Measurements from ENCODE around the gene SPAG6. TPM values are rescaled to one million over a fixed set of nuclear protein-coding genes. Genes with fewer than 3 reads are reported as not detected.

SPAG6 gene
- total RNA-seq, 2 experiments from 2014 or later, result not detected

GRCh38 chr10:22429981-22430421 is 84.7 kb downstream of the SPAG6 start:
- intact Hi-C loops (cut with micrococcal nuclease), result loop anchor here (10.0 kb wide), 1 partner anchor 255 kb away; no protein-coding TSS in a partner anchor
- Mint-ChIP-seq H3K36me3 (ENCODE audit: low read depth) (no peaks in the 10 kb centered on the region), H3K9me3 (no peaks in the 10 kb centered on the region), H3K4me3 (no peak overlapping the region), H3K27ac (no peak overlapping the region), H3K4me1 (ENCODE audit: low read depth) (peaks cover 5% of the 10 kb centered on the region), H3K27me3 (ENCODE audit: low read depth) (peaks cover 5% of the 10 kb centered on the region)
- CTCF ChIA-PET, result interaction anchor here (0.6 to 0.9 kb wide), 2 partner anchors 44 to 326 kb away, joined by 5 to 7 read pairs; no protein-coding TSS in a partner anchor
- no peak for DNase-seq

GRCh38 chr10:22433875-22434274 is 88.6 kb downstream of the SPAG6 start:
- peaks cover 24% of the 10 kb centered on the region for H3K4me1 Mint-ChIP-seq (ENCODE audit: low read depth)
- CTCF ChIA-PET, result interaction anchor here (1.0 kb wide), 1 partner anchor 204 kb away, joined by 3 read pairs; no protein-coding TSS in a partner anchor
- no peaks in the 10 kb centered on the region for H3K9me3 Mint-ChIP-seq
- peaks cover 5% of the 10 kb centered on the region for H3K27me3 Mint-ChIP-seq (ENCODE audit: low read depth)
- intact Hi-C loops (cut with micrococcal nuclease), result loop anchor here (10.0 kb wide), 1 partner anchor 251 kb away; no protein-coding TSS in a partner anchor
- H3K4me3 Mint-ChIP-seq, result no peak overlapping the region
- no peak for DNase-seq
- H3K36me3 Mint-ChIP-seq (ENCODE audit: low read depth), result no peaks in the 10 kb centered on the region
- no peak overlapping the region for H3K27ac Mint-ChIP-seq

GRCh38 chr10:22434521-22434920 is 89.2 kb downstream of the SPAG6 start:
- Mint-ChIP-seq H3K4me1 (ENCODE audit: low read depth) (peaks cover 27% of the 10 kb centered on the region), H3K36me3 (ENCODE audit: low read depth) (no peaks in the 10 kb centered on the region), H3K9me3 (no peaks in the 10 kb centered on the region), H3K4me3 (no peak overlapping the region), H3K27ac (no peak overlapping the region), H3K27me3 (ENCODE audit: low read depth) (peaks cover 3% of the 10 kb centered on the region)
- intact Hi-C loops (cut with micrococcal nuclease), result loop anchor here (10.0 kb wide), 1 partner anchor 250 kb away; no protein-coding TSS in a partner anchor
- DNase-seq, result no peak
- CTCF ChIA-PET, result interaction anchor here (1.0 kb wide), 1 partner anchor 204 kb away, joined by 3 read pairs; no protein-coding TSS in a partner anchor

GRCh38 chr10:22435650-22436049 is 90.4 kb downstream of the SPAG6 start:
- Mint-ChIP-seq H3K9me3 (no peaks in the 10 kb centered on the region), H3K36me3 (ENCODE audit: low read depth) (no peaks in the 10 kb centered on the region), H3K27ac (no peak overlapping the region), H3K27me3 (ENCODE audit: low read depth) (no peaks in the 10 kb centered on the region), H3K4me3 (no peak overlapping the region), H3K4me1 (ENCODE audit: low read depth) (peaks cover 31% of the 10 kb centered on the region)
- DNase-seq, result no peak
- intact Hi-C loops (cut with micrococcal nuclease), result loop anchor here (2.0 to 10.0 kb wide), 11 partner anchors 68 to 938 kb away; partner anchors contain the start of genes COMMD3 and PIP4K2A
- CTCF ChIA-PET, result interaction anchor here (1.6 kb wide), 1 partner anchor 40 kb away, joined by 3 read pairs; no protein-coding TSS in a partner anchor

GRCh38 chr10:22436526-22436892 is 91.2 kb downstream of the SPAG6 start:
- Mint-ChIP-seq H3K4me3 (peak overlapping the region; percentile 84), H3K4me1 (ENCODE audit: low read depth) (peaks cover 31% of the 10 kb centered on the region), H3K27me3 (ENCODE audit: low read depth) (no peaks in the 10 kb centered on the region), H3K27ac (no peak overlapping the region), H3K36me3 (ENCODE audit: low read depth) (no peaks in the 10 kb centered on the region), H3K9me3 (no peaks in the 10 kb centered on the region)
- DNase-seq, result peak; percentile 29
- intact Hi-C loops (cut with micrococcal nuclease), result loop anchor here (2.0 to 10.0 kb wide), 11 partner anchors 69 to 939 kb away; partner anchors contain the start of genes COMMD3 and PIP4K2A
- CTCF ChIA-PET, result interaction anchor here (0.6 to 1.6 kb wide), 2 partner anchors 39 to 409 kb away, joined by 3 read pairs; no protein-coding TSS in a partner anchor

GRCh38 chr10:22436893-22437619 is 91.8 kb downstream of the SPAG6 start:
- Mint-ChIP-seq H3K27ac (peak overlapping the region; percentile 92), H3K36me3 (ENCODE audit: low read depth) (no peaks in the 10 kb centered on the region), H3K4me1 (ENCODE audit: low read depth) (peaks cover 31% of the 10 kb centered on the region), H3K4me3 (peak overlapping the region; percentile 84), H3K9me3 (no peaks in the 10 kb centered on the region), H3K27me3 (ENCODE audit: low read depth) (no peaks in the 10 kb centered on the region)
- CTCF ChIA-PET, result interaction anchor here (0.6 to 1.6 kb wide), 3 partner anchors 39 to 911 kb away, joined by 3 read pairs; partner anchors contain the start of gene SKIDA1
- intact Hi-C loops (cut with micrococcal nuclease), result loop anchor here (1.0 to 10.0 kb wide), 13 partner anchors 70 to 940 kb away; partner anchors contain the start of genes COMMD3, DNAJC1 and PIP4K2A
- peak; percentile 84 for DNase-seq

GRCh38 chr10:22437620-22438588 is 92.6 kb downstream of the SPAG6 start:
- Mint-ChIP-seq H3K36me3 (ENCODE audit: low read depth) (no peaks in the 10 kb centered on the region), H3K9me3 (no peaks in the 10 kb centered on the region), H3K4me1 (ENCODE audit: low read depth) (peaks cover 31% of the 10 kb centered on the region), H3K27ac (peak overlapping the region; percentile 92), H3K4me3 (peak overlapping the region; percentile 84), H3K27me3 (ENCODE audit: low read depth) (no peaks in the 10 kb centered on the region)
- DNase-seq, result peak; percentile 37
- CTCF ChIA-PET, result interaction anchor here (0.7 kb wide), 1 partner anchor 126 kb away, joined by 4 read pairs; no protein-coding TSS in a partner anchor
- intact Hi-C loops (cut with micrococcal nuclease), result loop anchor here (1.0 to 10.0 kb wide), 13 partner anchors 71 to 941 kb away; partner anchors contain the start of genes COMMD3, DNAJC1 and PIP4K2A

- H3K27ac Mint-ChIP-seq, result no peak overlapping the region
- DNase-seq, result no peak
- H3K4me3 Mint-ChIP-seq, result peak overlapping the region; percentile 84
- no peaks in the 10 kb centered on the region for H3K27me3 Mint-ChIP-seq (ENCODE audit: low read depth)
- no peaks in the 10 kb centered on the region for H3K36me3 Mint-ChIP-seq (ENCODE audit: low read depth)
- H3K4me1 Mint-ChIP-seq (ENCODE audit: low read depth), result peaks cover 33% of the 10 kb centered on the region
- intact Hi-C loops (cut with micrococcal nuclease), result loop anchor here (5.0 to 10.0 kb wide), 7 partner anchors 71 to 941 kb away; partner anchors contain the start of genes COMMD3 and PIP4K2A
- no peaks in the 10 kb centered on the region for H3K9me3 Mint-ChIP-seq
- CTCF ChIA-PET, result interaction anchor here (0.7 kb wide), 2 partner anchors 37 to 126 kb away, joined by 3 to 4 read pairs; no protein-coding TSS in a partner anchor
Measured at GRCh38 chr10:22438711-22439110, 93.4 kb downstream of the SPAG6 start.

- H3K9me3 Mint-ChIP-seq, result no peaks in the 10 kb centered on the region
- intact Hi-C loops (cut with micrococcal nuclease), result no loop called here
- no peak overlapping the region for H3K27ac Mint-ChIP-seq
- no peak for DNase-seq
- no peaks in the 10 kb centered on the region for H3K36me3 Mint-ChIP-seq (ENCODE audit: low read depth)
- CTCF ChIA-PET, result no interaction called here
- H3K27me3 Mint-ChIP-seq (ENCODE audit: low read depth), result peaks cover 2% of the 10 kb centered on the region
- no peak overlapping the region for H3K4me3 Mint-ChIP-seq
- H3K4me1 Mint-ChIP-seq (ENCODE audit: low read depth), result peaks cover 20% of the 10 kb centered on the region
Measured at GRCh38 chr10:22442063-22442462, 96.8 kb downstream of the SPAG6 start.

- no peak overlapping the region for H3K4me3 Mint-ChIP-seq
- peaks cover 2% of the 10 kb centered on the region for H3K27me3 Mint-ChIP-seq (ENCODE audit: low read depth)
- DNase-seq, result no peak
- no peaks in the 10 kb centered on the region for H3K9me3 Mint-ChIP-seq
- intact Hi-C loops (cut with micrococcal nuclease), result no loop called here
- no peaks in the 10 kb centered on the region for H3K36me3 Mint-ChIP-seq (ENCODE audit: low read depth)
- H3K27ac Mint-ChIP-seq, result no peak overlapping the region
- peaks cover 20% of the 10 kb centered on the region for H3K4me1 Mint-ChIP-seq (ENCODE audit: low read depth)
- CTCF ChIA-PET, result interaction anchor here (0.6 kb wide), 1 partner anchor 76 kb away, joined by 3 read pairs; no protein-coding TSS in a partner anchor
Measured at GRCh38 chr10:22442468-22442867, 97.2 kb downstream of the SPAG6 start.

- intact Hi-C loops (cut with micrococcal nuclease), result no loop called here
- no peak overlapping the region for H3K27ac Mint-ChIP-seq
- peaks cover 15% of the 10 kb centered on the region for H3K4me1 Mint-ChIP-seq (ENCODE audit: low read depth)
- H3K36me3 Mint-ChIP-seq (ENCODE audit: low read depth), result no peaks in the 10 kb centered on the region
- DNase-seq, result no peak
- CTCF ChIA-PET, result interaction anchor here (0.9 kb wide), 1 partner anchor 947 kb away, joined by 3 read pairs; no protein-coding TSS in a partner anchor
- H3K4me3 Mint-ChIP-seq, result no peak overlapping the region
- peaks cover 2% of the 10 kb centered on the region for H3K27me3 Mint-ChIP-seq (ENCODE audit: low read depth)
- H3K9me3 Mint-ChIP-seq, result no peaks in the 10 kb centered on the region
Measured at GRCh38 chr10:22443175-22443901, 98.0 kb downstream of the SPAG6 start.

Data from activated naive CD4-positive, alpha-beta T cell treated with anti-CD3 and anti-CD28 coated beads for 36 hours (primary cell).